ENCODE data around the gene TSPAN15. TPM values are rescaled to one million over a fixed set of nuclear protein-coding genes. Genes with fewer than 3 reads are reported as not detected.

The TSPAN15 gene
- polyA plus RNA-seq, 1 donor (not counting 4 experiments of a cell fraction or from before 2014, with no cell fraction given), result 2.1 TPM

DNA sequence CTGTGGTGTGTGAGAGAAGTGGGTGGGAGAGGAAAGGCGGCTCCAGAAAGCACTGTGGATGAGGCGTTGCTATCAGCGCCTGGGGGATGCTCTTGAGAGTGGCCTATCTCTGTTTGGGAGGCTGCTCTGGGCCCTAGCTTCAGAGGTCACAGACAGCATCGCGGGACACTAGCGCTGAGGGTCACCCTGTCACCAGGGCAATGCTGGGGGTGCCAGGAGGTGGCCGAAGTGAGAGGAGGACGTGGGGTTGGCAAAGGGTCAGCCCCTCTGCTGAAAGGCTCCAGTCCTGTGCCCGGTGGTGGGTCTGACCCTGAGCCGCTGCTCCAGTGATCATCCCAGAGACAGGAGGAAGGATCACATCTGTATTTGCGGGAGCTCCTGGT is 31.5 kb upstream of the TSPAN15 start:
- H4K20me1 ChIP-seq (ENCODE audit: control insufficient read depth, extremely low read depth, insufficient read depth, low read length), result no peaks in the 10 kb centered on the region
- H2AFZ ChIP-seq (ENCODE audit: control insufficient read depth, low read length), result no peak overlapping the region
- no peaks in the 10 kb centered on the region for H3K27me3 ChIP-seq (ENCODE audit: control insufficient read depth, extremely low read depth, insufficient read depth, low read length)
- H3K9me1 ChIP-seq (ENCODE audit: control insufficient read depth, extremely low read depth, insufficient read depth, low read length), result no peaks in the 10 kb centered on the region
- FAIRE-seq, result no peak
- H3K4me1 ChIP-seq (ENCODE audit: control insufficient read depth, extremely low read depth, insufficient read depth, low read length), result peaks cover 5% of the 10 kb centered on the region
- H3K27ac ChIP-seq (ENCODE audit: control insufficient read depth, insufficient read depth, low read length), result no peak overlapping the region
- H3K9me3 ChIP-seq (ENCODE audit: control insufficient read depth, low read depth, low read length), result no peaks in the 10 kb centered on the region
- H3K36me3 ChIP-seq (ENCODE audit: control insufficient read depth in 2 of 2, extremely low read depth in 1 of 2, insufficient read depth in 2 of 2, low read length in 2 of 2), result no peaks in the 10 kb centered on the region
- dilution Hi-C loops (cut with MboI; ENCODE audit: extremely low pct_ligation_motif_present, low sequenced_read_pairs), result no loop called here
- DNase-seq (ENCODE audit: low read depth, low spot score), result no peak
- no peak overlapping the region for H3K9ac ChIP-seq (ENCODE audit: control insufficient read depth, extremely low read depth, insufficient read depth, low read length)
- no peak for TF ChIP-seq EZH2 (IDR thresholded peaks at IDR 0.05; ENCODE audit: low read length)
- TF ChIP-seq, protein P1, sequence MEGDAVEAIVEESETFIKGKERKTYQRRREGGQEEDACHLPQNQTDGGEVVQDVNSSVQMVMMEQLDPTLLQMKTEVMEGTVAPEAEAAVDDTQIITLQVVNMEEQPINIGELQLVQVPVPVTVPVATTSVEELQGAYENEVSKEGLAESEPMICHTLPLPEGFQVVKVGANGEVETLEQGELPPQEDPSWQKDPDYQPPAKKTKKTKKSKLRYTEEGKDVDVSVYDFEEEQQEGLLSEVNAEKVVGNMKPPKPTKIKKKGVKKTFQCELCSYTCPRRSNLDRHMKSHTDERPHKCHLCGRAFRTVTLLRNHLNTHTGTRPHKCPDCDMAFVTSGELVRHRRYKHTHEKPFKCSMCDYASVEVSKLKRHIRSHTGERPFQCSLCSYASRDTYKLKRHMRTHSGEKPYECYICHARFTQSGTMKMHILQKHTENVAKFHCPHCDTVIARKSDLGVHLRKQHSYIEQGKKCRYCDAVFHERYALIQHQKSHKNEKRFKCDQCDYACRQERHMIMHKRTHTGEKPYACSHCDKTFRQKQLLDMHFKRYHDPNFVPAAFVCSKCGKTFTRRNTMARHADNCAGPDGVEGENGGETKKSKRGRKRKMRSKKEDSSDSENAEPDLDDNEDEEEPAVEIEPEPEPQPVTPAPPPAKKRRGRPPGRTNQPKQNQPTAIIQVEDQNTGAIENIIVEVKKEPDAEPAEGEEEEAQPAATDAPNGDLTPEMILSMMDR (optimal IDR thresholded peaks at IDR 0.05 in 1 of 3, IDR thresholded peaks at IDR 0.05 in 1 of 3, conservative IDR thresholded peaks at IDR 0.05 in 1 of 3; ENCODE audit: extremely low read depth in 1 of 3, insufficient read depth in 2 of 3, low read length in 3 of 3), result no peak
- no peak overlapping the region for H3K4me2 ChIP-seq (ENCODE audit: control insufficient read depth, extremely low read depth, insufficient read depth, low read depth, low read length)
- no peaks in the 10 kb centered on the region for H3K79me2 ChIP-seq (ENCODE audit: control insufficient read depth, insufficient read depth, low read length)
- H3K4me3 ChIP-seq (ENCODE audit: control insufficient read depth in 2 of 3, extremely low read depth in 1 of 3, insufficient read depth in 2 of 3, low read depth in 1 of 3, low read length in 3 of 3), result no peak overlapping the region

DNA sequence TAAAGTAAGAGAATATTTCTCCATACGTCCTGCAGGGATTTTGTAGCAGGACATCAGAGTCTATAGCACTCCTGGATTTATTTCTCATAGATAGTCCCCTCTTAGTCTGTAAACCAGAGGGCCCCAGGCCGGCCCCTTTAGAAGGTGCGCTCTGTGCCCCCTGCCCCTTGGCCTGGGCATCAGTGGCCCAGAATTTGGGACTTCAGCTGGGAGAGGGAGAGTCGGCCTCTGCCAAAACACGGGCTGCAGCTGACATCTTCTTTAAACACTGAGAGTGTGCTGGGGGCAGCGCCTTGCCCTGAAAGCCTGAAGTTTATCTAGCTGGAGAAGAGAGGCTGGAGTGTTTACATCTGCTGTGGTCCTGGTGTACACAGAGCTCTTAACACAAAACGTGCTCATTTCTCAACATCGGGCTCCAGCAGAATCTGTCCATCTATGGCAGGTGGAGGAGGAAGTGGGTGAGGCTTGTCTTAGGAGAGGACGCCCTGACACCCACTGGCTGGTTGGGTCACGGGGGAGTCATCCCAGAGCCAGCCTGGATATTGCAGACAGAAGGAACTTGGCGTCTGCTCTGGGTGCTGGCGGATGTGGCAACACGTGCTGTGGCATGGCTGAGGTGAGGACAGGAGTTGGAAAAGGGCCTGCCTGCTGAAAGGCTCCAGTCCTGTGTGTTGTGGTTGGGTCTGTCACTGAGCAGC is 29.5 kb upstream of the TSPAN15 start:
- H3K27ac ChIP-seq (ENCODE audit: control insufficient read depth, insufficient read depth, low read length), result no peak overlapping the region
- no peak for DNase-seq (ENCODE audit: low read depth, low spot score)
- no peaks in the 10 kb centered on the region for H3K9me1 ChIP-seq (ENCODE audit: control insufficient read depth, extremely low read depth, insufficient read depth, low read length)
- H3K9me3 ChIP-seq (ENCODE audit: control insufficient read depth, low read depth, low read length), result no peaks in the 10 kb centered on the region
- no peak overlapping the region for H3K9ac ChIP-seq (ENCODE audit: control insufficient read depth, extremely low read depth, insufficient read depth, low read length)
- TF ChIP-seq, protein P1 (optimal IDR thresholded peaks at IDR 0.05 in 1 of 3, IDR thresholded peaks at IDR 0.05 in 1 of 3, conservative IDR thresholded peaks at IDR 0.05 in 1 of 3; ENCODE audit: extremely low read depth in 1 of 3, insufficient read depth in 2 of 3, low read length in 3 of 3), result no peak
- TF ChIP-seq EZH2 (IDR thresholded peaks at IDR 0.05; ENCODE audit: low read length), result no peak
- dilution Hi-C loops (cut with MboI; ENCODE audit: extremely low pct_ligation_motif_present, low sequenced_read_pairs), result no loop called here
- peaks cover 10% of the 10 kb centered on the region for H3K4me1 ChIP-seq (ENCODE audit: control insufficient read depth, extremely low read depth, insufficient read depth, low read length)
- H3K79me2 ChIP-seq (ENCODE audit: control insufficient read depth, insufficient read depth, low read length), result no peaks in the 10 kb centered on the region
- no peaks in the 10 kb centered on the region for H3K27me3 ChIP-seq (ENCODE audit: control insufficient read depth, extremely low read depth, insufficient read depth, low read length)
- H2AFZ ChIP-seq (ENCODE audit: control insufficient read depth, low read length), result no peak overlapping the region
- H3K4me3 ChIP-seq (ENCODE audit: control insufficient read depth in 2 of 3, extremely low read depth in 1 of 3, insufficient read depth in 2 of 3, low read depth in 1 of 3, low read length in 3 of 3), result no peak overlapping the region
- no peaks in the 10 kb centered on the region for H3K36me3 ChIP-seq (ENCODE audit: control insufficient read depth in 2 of 2, extremely low read depth in 1 of 2, insufficient read depth in 2 of 2, low read length in 2 of 2)
- H4K20me1 ChIP-seq (ENCODE audit: control insufficient read depth, extremely low read depth, insufficient read depth, low read length), result no peaks in the 10 kb centered on the region
- no peak for FAIRE-seq
- no peak overlapping the region for H3K4me2 ChIP-seq (ENCODE audit: control insufficient read depth, extremely low read depth, insufficient read depth, low read depth, low read length)
